Lower lobe of right lung (tissue), 2 donors: ENCODE results near the gene TBX5. TPM values are rescaled to one million over a fixed set of nuclear protein-coding genes. Genes with fewer than 3 reads are reported as not detected.

Experiments
- ATAC-seq, 2 donors: fragments of 200-7000 bp; cut with Tn5 transposase; one replicate each; pipeline ENCODE4 v1.9.1; 2020 to 2022; ENCODE audit warnings: mild to moderate bottlenecking in 2 of 2, moderate library complexity in 2 of 2
- DNase-seq: peaks from one replicate; pipeline ENCODE4 v3.0.0-alpha.2; 2020
- H3K27ac ChIP-seq: fragments of 200-600 bp; one replicate; pipeline ENCODE4 v1.8.0; 2022
- H3K27me3 ChIP-seq: fragments of 200-600 bp; one replicate; pipeline ENCODE4 v1.8.0; 2022; ENCODE audit warnings: low read depth
- H3K36me3 ChIP-seq: fragments of 200-600 bp; one replicate; pipeline ENCODE4 v1.8.0; 2022; ENCODE audit warnings: mild to moderate bottlenecking
- H3K4me1 ChIP-seq: fragments of 200-600 bp; one replicate; pipeline ENCODE4 v1.8.0; 2022
- H3K4me3 ChIP-seq: fragments of 200-600 bp; one replicate; pipeline ENCODE4 v1.8.0; 2022; ENCODE audit warnings: mild to moderate bottlenecking
- H3K9me3 ChIP-seq: fragments of 200-600 bp; one replicate; pipeline ENCODE4 v1.8.0; 2022
- CTCF ChIP-seq: fragments of 200-600 bp; IDR thresholded peaks from one replicate; pipeline ENCODE4 v1.8.0; 2022; ENCODE audit warnings: antibody characterized with exemption, mild to moderate bottlenecking
- intact Hi-C: fragments of 100-400 bp; cut with DNase I; formaldehyde crosslinking; loops from one replicate; pipeline ENCODE4 v1.11.0; 2022
- long read RNA-seq: library from polyadenylated mRNA; unstranded; transcript quantifications from one replicate; pipeline ENCODE4 v2.0.0, GENCODE V29; 2021
- total RNA-seq: library from RNA; stranded (reverse); fragmentation: NEBNext Ultra II Directional; extraction: Animal tissue kit (Norgen Biotek cat#: 25700); gene quantifications from one replicate; pipeline ENCODE4 v1.2.1, GENCODE V29; 2021
- donor health status: DM: no; HTN: yes; CAD: no; lungs with severe emphysema.

The TBX5 gene
- total RNA-seq = 15.7 TPM
- long read RNA-seq, transcript TBX5-203 (9 exons, 2,203 nt) = major isoform, 5 of 9 reads
- long read RNA-seq, partial matches to known transcripts = 1 of 9 reads
- long read RNA-seq, other reads (novel, unspliced or antisense) = 2 of 9 reads

- intact Hi-C loops = no loop called here
- ATAC-seq (peak in 1 of 2 donors; percentile 43), DNase-seq (no peak)
- Histone ChIP-seq H3K4me1 (no peaks in the 10 kb centered on the region), H3K27me3 (peaks cover 100% of the 10 kb centered on the region), H3K27ac (peak within 1 kb of the TSS; percentile 85), H3K36me3 (no peaks in the 10 kb centered on the region), H3K9me3 (no peaks in the 10 kb centered on the region), H3K4me3 (peak within 1 kb of the TSS; percentile 60)
- no peak for TF ChIP-seq CTCF
Measured at GRCh38 chr12:114405519-114406271, at the start of gene TBX5. TBX5 (minus strand) TSS chr12:114406144; CDS start chr12:114403898, 2,246 bp downstream.

GRCh38 chr12:114451657-114452056, 45.7 kb upstream of the TBX5 start:
- H3K27ac ChIP-seq = no peak overlapping the region
- H3K27me3 ChIP-seq = peaks cover 45% of the 10 kb centered on the region
- ATAC-seq (no peak), DNase-seq (no peak)
- H3K36me3 ChIP-seq = no peaks in the 10 kb centered on the region
- no peaks in the 10 kb centered on the region for H3K4me1 ChIP-seq
- H3K9me3 ChIP-seq = no peaks in the 10 kb centered on the region
- H3K4me3 ChIP-seq = no peak overlapping the region
- no peak for TF ChIP-seq CTCF
- intact Hi-C loops = no loop called here

GRCh38 chr12:114450515-114451300, 44.8 kb upstream of the TBX5 start:
- no peaks in the 10 kb centered on the region for H3K36me3 ChIP-seq
- H3K4me3 ChIP-seq = no peak overlapping the region
- H3K4me1 ChIP-seq = no peaks in the 10 kb centered on the region
- no peak overlapping the region for H3K27ac ChIP-seq
- intact Hi-C loops = no loop called here
- no peaks in the 10 kb centered on the region for H3K9me3 ChIP-seq
- DNase-seq = no peak
- ATAC-seq = no peak
- H3K27me3 ChIP-seq = peaks cover 54% of the 10 kb centered on the region
- no peak for TF ChIP-seq CTCF

GRCh38 chr12:114450019-114450418, 44.1 kb upstream of the TBX5 start:
- peaks cover 58% of the 10 kb centered on the region for H3K27me3 ChIP-seq
- no peak for TF ChIP-seq CTCF

GRCh38 chr12:114448618-114448933, 42.6 kb upstream of the TBX5 start:
- no peaks in the 10 kb centered on the region for H3K4me1 ChIP-seq
- H3K9me3 ChIP-seq = no peaks in the 10 kb centered on the region
- intact Hi-C loops = no loop called here
- no peaks in the 10 kb centered on the region for H3K36me3 ChIP-seq
- DNase-seq = no peak
- no peak for ATAC-seq
- no peak overlapping the region for H3K4me3 ChIP-seq
- H3K27ac ChIP-seq = no peak overlapping the region
- peaks cover 65% of the 10 kb centered on the region for H3K27me3 ChIP-seq
- TF ChIP-seq CTCF = no peak

More at GRCh38 chr12:114450019-114450418, 44.1 kb upstream of the TBX5 start:
- no peaks in the 10 kb centered on the region for H3K36me3 ChIP-seq
- H3K9me3 ChIP-seq = no peaks in the 10 kb centered on the region
- ATAC-seq = no peak
- no peak overlapping the region for H3K27ac ChIP-seq
- intact Hi-C loops = no loop called here
- no peak overlapping the region for H3K4me3 ChIP-seq
- no peaks in the 10 kb centered on the region for H3K4me1 ChIP-seq
- DNase-seq = no peak
